CD14-positive monocyte (primary cell): ENCODE results near the gene CXCR6. TPM values are rescaled to one million over a fixed set of nuclear protein-coding genes. Genes with fewer than 3 reads are reported as not detected.

Source experiments
- DNase-seq, 3 donors: peaks; one replicate each; pipeline ENCODE4 v3.0.0-alpha.2; 2011 to 2022
- H2AFZ ChIP-seq: 2 replicates; pipeline ENCODE4 v1.6.0; 2012; ENCODE audit warnings: mild to moderate bottlenecking, low read depth, low read length, inconsistent platforms; ENCODE audit not compliant: insufficient read depth, poor library complexity, severe bottlenecking
- H3K27ac ChIP-seq, 2 donors: 1 replicate in 1 of 2; 2 replicates in 1 of 2; pipeline ENCODE4 v1.5.1; 2012 to 2013; ENCODE audit warnings: low read length in 2 of 2, control low read depth in 1 of 2, inconsistent platforms in 1 of 2, low read depth in 1 of 2, mild to moderate bottlenecking in 1 of 2
- H3K27me3 ChIP-seq, 2 donors: one replicate each; pipeline versions ENCODE4 v1.6.0 to v1.6.1; 2011 to 2013; ENCODE audit warnings: low read length in 2 of 2; ENCODE audit not compliant: control insufficient read depth in 2 of 2, insufficient read depth in 2 of 2
- H3K36me3 ChIP-seq, 2 donors: replicated peaks in 1 of 2; 1 replicate in 1 of 2; 2 replicates in 1 of 2; pipeline versions ENCODE4 v1.5.1 to v1.6.1; 2012 to 2013; ENCODE audit warnings: low read length in 2 of 2, control low read depth in 1 of 2, inconsistent platforms in 1 of 2, mild to moderate bottlenecking in 1 of 2; ENCODE audit not compliant: insufficient read depth in 2 of 2, control insufficient read depth in 1 of 2
- H3K4me1 ChIP-seq, 2 donors: 1 replicate in 1 of 2; 2 replicates in 1 of 2; pipeline versions ENCODE4 v1.5.1 to v1.6.1; 2012 to 2013; ENCODE audit warnings: low read length in 2 of 2, control low read depth in 1 of 2, inconsistent platforms in 1 of 2, mild to moderate bottlenecking in 1 of 2, moderate library complexity in 1 of 2; ENCODE audit not compliant: insufficient read depth in 2 of 2, control insufficient read depth in 1 of 2
- H3K4me2 ChIP-seq: replicated peaks from 2 replicates; pipeline ENCODE3; 2012; ENCODE audit warnings: low read length, moderate library complexity, mild to moderate bottlenecking; ENCODE audit not compliant: poor library complexity, severe bottlenecking; ENCODE audit errors: extremely low read depth
- H3K4me3 ChIP-seq, 3 experiments: fragments of 200-600 bp in 1 of 3; sonication (generic) in 1 of 3; replicated peaks in 1 of 3; 1 replicate in 2 of 3; 2 replicates in 1 of 3; pipeline ENCODE4 v1.5.1; 2011 to 2013; ENCODE audit warnings: low read length in 3 of 3, mild to moderate bottlenecking in 3 of 3, control low read depth in 2 of 3, low read depth in 2 of 3, inconsistent platforms in 1 of 3, moderate library complexity in 1 of 3
- H3K79me2 ChIP-seq: 2 replicates; pipeline ENCODE4 v1.6.0; 2012; ENCODE audit warnings: mild to moderate bottlenecking, control low read depth, inconsistent platforms, low read length, moderate library complexity; ENCODE audit not compliant: insufficient read depth
- H3K9ac ChIP-seq: 2 replicates; pipeline ENCODE4 v1.6.0; 2017; ENCODE audit warnings: low read length, mild to moderate bottlenecking; ENCODE audit not compliant: insufficient read depth, poor library complexity, severe bottlenecking
- H3K9me3 ChIP-seq, 2 donors: replicated peaks in 1 of 2; 1 replicate in 1 of 2; 2 replicates in 1 of 2; pipeline versions ENCODE4 v1.5.1 to v1.6.1; 2012 to 2013; ENCODE audit warnings: low read length in 2 of 2, control low read depth in 1 of 2; ENCODE audit not compliant: control insufficient read depth in 1 of 2, insufficient read depth in 1 of 2
- H4K20me1 ChIP-seq: 2 replicates; pipeline ENCODE4 v1.6.0; 2012; ENCODE audit warnings: mild to moderate bottlenecking, low read length, control low read depth, moderate library complexity; ENCODE audit not compliant: insufficient read depth
- H3K27ac Mint-ChIP-seq, 7 donors: one replicate each; pipeline ENCODE4 v1.8.0; 2020; ENCODE audit warnings: mild to moderate bottlenecking in 7 of 7, mixed read lengths in 7 of 7, moderate library complexity in 6 of 7, inconsistent platforms in 2 of 7
- H3K27me3 Mint-ChIP-seq, 3 donors: one replicate each; pipeline ENCODE4 v1.8.0; 2021 to 2022; ENCODE audit warnings: low read depth in 3 of 3, mild to moderate bottlenecking in 3 of 3, mixed read lengths in 3 of 3, moderate library complexity in 3 of 3, inconsistent platforms in 1 of 3
- H3K36me3 Mint-ChIP-seq, 2 donors: one replicate each; pipeline ENCODE4 v1.8.0; 2020; ENCODE audit warnings: mixed read lengths in 2 of 2, inconsistent platforms in 1 of 2, mild to moderate bottlenecking in 1 of 2
- H3K4me1 Mint-ChIP-seq: one replicate; pipeline ENCODE4 v1.8.0; 2020; ENCODE audit warnings: mild to moderate bottlenecking, mixed read lengths
- H3K4me3 Mint-ChIP-seq, 2 donors: one replicate each; pipeline ENCODE4 v1.8.0; 2020; ENCODE audit warnings: mild to moderate bottlenecking in 2 of 2, mixed read lengths in 2 of 2, moderate library complexity in 1 of 2
- H3K9me3 Mint-ChIP-seq, 7 donors: one replicate each; pipeline ENCODE4 v1.8.0; 2020 to 2022; ENCODE audit warnings: mixed read lengths in 7 of 7, mild to moderate bottlenecking in 6 of 7, moderate library complexity in 6 of 7, inconsistent platforms in 2 of 7
- CTCF ChIP-seq: fragments of 200-600 bp; IDR thresholded peaks from one replicate; pipeline ENCODE4 v1.8.0; 2022; ENCODE audit warnings: antibody characterized with exemption, mild to moderate bottlenecking
- WGBS: methylation state at CpG from one replicate; pipeline ENCODE4 v1.1.5; 2013; ENCODE audit warnings: missing lambda C conversion rate; ENCODE audit not compliant: insufficient coverage; 5-methylcytosine and 5-hydroxymethylcytosine counted together
- intact Hi-C, 2 donors: fragments of 100-400 bp; cut with micrococcal nuclease; formaldehyde crosslinking; loops; one replicate each; pipeline versions ENCODE4 v1.15.0 to v1.15.1; 2023
- polyA plus RNA-seq, 3 donors: library from polyadenylated mRNA; depleted of rRNA in 1 of 3; unstranded in 2 of 3; stranded (reverse) in 1 of 3; fragments of 300-500 nt in 2 of 3; fragments of >200 nt in 1 of 3; fragmentation: Illumina TruSeq in 2 of 3; gene quantifications; 1 replicate in 2 of 3; 2 replicates in 1 of 3; pipeline ENCODE4 v1.2.3, GENCODE V29; 2012 to 2021

Gene CXCR6
- polyA plus RNA-seq, 3 donors, result 0.10 TPM; not detected in 2

GRCh38 chr3:45955706-45956105, 12.4 kb downstream of the CXCR6 start:
- Mint-ChIP-seq H3K4me3 (no peak overlapping the region), H3K36me3 (peaks cover 95 to 99% of the 10 kb centered on the region in 2 donors), H3K9me3 (peaks cover 0 to 2% (median 0%) of the 10 kb centered on the region in 7 donors), H3K4me1 (no peaks in the 10 kb centered on the region), H3K27me3 (peaks cover 0 to 3% (median 2%) of the 10 kb centered on the region in 3 donors), H3K27ac (no peak overlapping the region)
- Histone ChIP-seq H3K4me1 (no peaks in the 10 kb centered on the region), H2AFZ (no peak overlapping the region), H3K4me3 (no peak overlapping the region), H3K9ac (no peak overlapping the region), H3K27ac (no peak overlapping the region), H4K20me1 (no peaks in the 10 kb centered on the region), H3K79me2 (no peaks in the 10 kb centered on the region), H3K9me3 (no peaks in the 10 kb centered on the region), H3K27me3 (no peaks in the 10 kb centered on the region), H3K4me2 (no peak overlapping the region), H3K36me3 (peaks cover 94 to 99% of the 10 kb centered on the region in 2 donors)
- 100% methylated on average over 1 of the region's 4 CpGs for WGBS
- DNase-seq, result no peak
- intact Hi-C loops, result no loop called here
- TF ChIP-seq CTCF, result no peak

GRCh38 chr3:45957586-45957985, 14.3 kb downstream of the CXCR6 start:
- 92% methylated on average over 2 of the region's 5 CpGs for WGBS
- TF ChIP-seq CTCF, result no peak
- Mint-ChIP-seq H3K9me3 (peaks cover 0 to 2% (median 0%) of the 10 kb centered on the region in 7 donors), H3K36me3 (peaks cover 95 to 99% of the 10 kb centered on the region in 2 donors), H3K4me1 (no peaks in the 10 kb centered on the region), H3K27me3 (peaks cover 0 to 3% (median 0%) of the 10 kb centered on the region in 3 donors), H3K27ac (no peak overlapping the region), H3K4me3 (no peak overlapping the region)
- H3K27ac ChIP-seq, result no peak overlapping the region
- H3K27me3 ChIP-seq, result no peaks in the 10 kb centered on the region
- H3K79me2 ChIP-seq, result no peaks in the 10 kb centered on the region
- no peaks in the 10 kb centered on the region for H3K4me1 ChIP-seq
- no peaks in the 10 kb centered on the region for H4K20me1 ChIP-seq
- H3K36me3 ChIP-seq, result peaks cover 94 to 99% of the 10 kb centered on the region in 2 donors
- no peak for DNase-seq
- no peaks in the 10 kb centered on the region for H3K9me3 ChIP-seq
- H3K9ac ChIP-seq, result no peak overlapping the region
- no peak overlapping the region for H3K4me2 ChIP-seq
- H2AFZ ChIP-seq, result no peak overlapping the region
- intact Hi-C loops, result no loop called here
- H3K4me3 ChIP-seq, result no peak overlapping the region
